HG02943 (cell line): ENCODE data around the gene TMPRSS11B.
"Not testable (repeated sequence)": the region's sequence is repeated elsewhere in the genome, so short reads cannot be mapped to it uniquely, and the experiment has no call there.

Source experiments
- ATAC-seq: cut with Tn5 transposase; IDR thresholded peaks from one replicate; pipeline ENCODE4 v1.9.1; 2021; ENCODE audit warnings: mild to moderate bottlenecking, low read depth, moderate library complexity; ENCODE audit not compliant: unreplicated experiment

TMPRSS11B gene, protein sequence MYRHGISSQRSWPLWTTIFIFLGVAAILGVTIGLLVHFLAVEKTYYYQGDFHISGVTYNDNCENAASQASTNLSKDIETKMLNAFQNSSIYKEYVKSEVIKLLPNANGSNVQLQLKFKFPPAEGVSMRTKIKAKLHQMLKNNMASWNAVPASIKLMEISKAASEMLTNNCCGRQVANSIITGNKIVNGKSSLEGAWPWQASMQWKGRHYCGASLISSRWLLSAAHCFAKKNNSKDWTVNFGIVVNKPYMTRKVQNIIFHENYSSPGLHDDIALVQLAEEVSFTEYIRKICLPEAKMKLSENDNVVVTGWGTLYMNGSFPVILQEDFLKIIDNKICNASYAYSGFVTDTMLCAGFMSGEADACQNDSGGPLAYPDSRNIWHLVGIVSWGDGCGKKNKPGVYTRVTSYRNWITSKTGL

DNA sequence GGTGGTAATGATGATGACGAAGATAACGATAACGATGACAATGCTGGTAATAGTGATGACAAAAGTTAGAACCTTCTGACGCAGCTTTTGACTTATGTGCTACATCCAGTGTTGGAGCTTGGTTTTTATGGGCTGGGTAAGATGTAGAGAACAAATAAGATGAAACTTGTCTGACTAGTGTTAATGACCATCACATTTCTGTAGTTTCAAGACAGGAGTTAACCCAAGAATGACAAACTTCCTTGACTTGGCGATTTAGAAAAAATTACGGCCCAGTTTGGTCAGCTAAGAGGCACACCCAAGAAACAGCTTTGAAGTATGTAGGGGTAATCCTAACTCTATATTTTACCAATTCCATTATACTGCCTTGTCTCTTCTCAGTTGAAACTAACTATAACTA is at the start of gene TMPRSS11B:
TMPRSS11B (minus strand) TSS at position 101 of the 400 bp plus-strand sequence. CDS start 136 bp downstream, outside the sequence.
- no peak for ATAC-seq

DNA sequence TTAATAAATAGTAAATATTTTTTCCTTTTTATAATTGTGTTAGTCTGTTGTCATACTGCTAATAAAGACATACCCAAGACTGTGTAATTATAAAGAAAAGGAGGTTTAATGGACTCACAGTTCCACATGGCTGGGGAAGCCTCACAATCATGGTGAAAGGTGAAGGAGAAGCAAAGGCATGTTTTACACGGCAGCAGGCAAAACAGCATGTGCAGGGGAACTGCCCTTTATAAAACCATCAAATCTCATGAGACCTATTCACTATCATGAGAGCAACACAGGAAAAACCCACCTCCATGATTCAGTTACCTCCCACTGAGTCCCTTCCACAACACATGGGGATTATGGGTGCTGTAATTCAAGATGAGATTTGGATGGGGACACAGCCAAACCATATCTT is 45.8 kb upstream of the TMPRSS11B start:
- no peak for ATAC-seq

DNA sequence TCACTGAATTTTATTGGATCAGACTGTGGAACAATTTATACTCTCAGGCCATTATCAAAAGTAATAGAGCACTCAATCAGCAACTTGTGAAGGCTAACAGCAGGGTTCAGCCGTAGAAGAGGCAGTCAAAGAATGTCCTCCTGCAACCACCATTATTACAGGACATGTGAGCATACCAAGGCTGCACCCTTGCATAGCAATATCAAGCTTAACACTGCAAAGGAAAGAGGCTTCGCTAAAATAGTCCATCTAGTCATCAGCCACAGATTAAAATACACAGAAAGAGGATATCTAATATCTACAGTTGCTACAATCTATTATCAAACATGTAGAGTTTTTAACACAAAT is 42.9 kb upstream of the TMPRSS11B start:
- no peak for ATAC-seq

DNA sequence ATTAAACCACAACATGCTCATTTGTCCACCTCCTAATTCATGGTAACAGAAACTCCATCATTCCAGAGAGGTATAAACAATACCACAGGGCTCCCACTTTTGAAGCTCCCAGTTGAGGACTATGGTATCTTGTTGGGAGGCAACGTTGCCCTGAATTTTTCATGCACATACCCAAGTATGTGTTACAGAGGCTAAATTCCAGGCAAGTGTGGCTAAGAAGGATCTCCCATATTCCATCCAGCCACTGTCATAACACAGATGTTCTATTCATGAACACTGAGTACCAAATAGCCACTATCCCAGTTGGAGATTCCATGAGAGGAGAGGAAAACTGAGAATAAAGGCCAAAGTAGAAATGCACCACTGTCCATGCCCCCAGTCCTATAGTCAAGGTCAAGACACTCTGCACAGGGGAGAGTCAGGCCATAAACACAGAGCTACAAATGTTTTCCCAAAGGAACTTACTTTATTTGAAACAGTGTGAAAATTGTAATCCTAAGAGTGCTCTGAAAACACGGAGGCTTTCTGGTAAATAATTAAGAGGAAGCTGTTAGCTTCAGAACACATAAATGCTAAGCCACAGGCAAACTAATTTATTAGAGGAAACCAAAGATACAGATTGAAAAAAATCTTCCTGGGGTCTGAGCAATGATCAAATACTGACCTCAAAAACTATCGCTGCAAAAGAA is 42.4 kb upstream of the TMPRSS11B start:
- no peak for ATAC-seq

DNA sequence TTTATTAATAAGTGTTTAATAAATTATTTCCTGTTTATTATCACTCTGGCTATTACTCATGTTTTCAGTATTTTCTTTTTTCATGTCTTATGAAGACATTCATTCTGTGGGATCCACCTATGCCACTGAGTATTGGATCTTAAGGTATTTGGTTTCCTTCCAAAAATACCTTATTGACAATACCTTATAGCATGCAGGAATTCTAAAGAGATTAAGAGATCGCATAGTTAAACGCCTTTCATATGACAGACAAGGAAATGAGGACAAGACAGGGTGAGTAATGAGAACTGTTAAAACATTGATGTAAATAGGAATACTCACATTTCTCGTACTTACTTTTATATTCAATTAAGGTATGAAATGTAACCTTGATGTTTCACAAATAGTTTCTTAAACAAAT is 38.2 kb upstream of the TMPRSS11B start:
- ATAC-seq = no peak

DNA sequence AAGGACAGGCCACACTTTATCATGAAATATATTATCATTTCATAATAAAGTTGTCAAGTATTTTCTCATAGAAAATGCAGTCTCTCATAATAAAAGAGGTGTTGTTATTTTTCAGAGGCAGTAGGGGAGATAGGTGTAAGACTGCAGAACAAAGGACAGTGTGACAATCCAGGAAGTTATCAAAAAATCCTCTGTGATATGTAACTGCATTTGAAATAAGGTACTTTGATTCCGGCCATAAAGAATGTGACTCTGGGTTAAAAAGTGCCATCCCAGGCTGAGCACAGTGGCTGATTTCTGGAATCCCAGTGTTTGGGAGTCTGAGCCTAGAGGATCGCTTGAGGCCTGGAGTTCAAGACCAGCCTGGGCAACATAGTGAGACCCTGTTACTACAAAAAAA is 37.6 kb upstream of the TMPRSS11B start:
- ATAC-seq = no peak

DNA sequence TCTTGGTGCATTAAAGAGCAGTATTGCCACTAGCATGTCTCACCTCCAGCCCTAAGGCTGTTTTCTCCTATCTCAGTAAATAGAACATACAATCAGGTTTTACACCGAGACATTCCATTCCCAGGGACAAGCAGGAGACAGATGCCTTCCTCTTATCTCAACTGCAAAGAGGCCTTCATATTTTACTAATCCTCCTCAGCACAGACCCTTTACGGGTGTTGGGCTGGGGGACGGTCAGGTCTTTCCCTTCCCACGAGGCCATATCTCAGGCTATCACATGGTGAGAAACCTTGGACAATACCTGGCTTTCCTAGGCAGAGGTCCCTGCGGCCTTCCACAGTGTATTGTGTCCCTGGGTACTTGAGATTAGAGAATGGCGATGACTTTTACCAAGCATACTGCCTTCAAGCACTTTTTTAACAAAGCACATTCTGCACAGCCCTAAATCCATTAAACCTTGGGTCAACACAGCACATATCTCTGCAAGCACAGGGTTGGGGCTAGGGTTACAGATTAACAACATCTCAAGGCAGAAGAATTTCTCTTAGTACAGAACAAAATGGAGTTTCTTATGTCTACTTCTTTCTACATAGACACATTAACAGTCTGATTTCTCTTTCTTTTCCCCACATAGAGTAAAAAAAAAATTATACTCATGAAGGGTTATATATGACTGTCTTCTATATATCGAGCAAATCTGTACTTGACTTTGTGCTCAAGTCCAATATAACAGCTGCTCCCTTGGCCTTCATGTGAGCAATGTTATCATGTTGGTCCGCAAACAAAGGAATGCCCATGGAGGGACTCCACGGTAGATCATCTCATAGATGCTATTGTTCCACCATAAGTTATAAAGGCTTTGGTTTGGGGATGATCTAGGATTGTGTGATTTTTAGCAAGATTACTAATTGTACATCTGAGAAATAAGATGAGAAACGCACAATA is 36.6 kb upstream of the TMPRSS11B start:
- ATAC-seq = not testable (repeated sequence)

DNA sequence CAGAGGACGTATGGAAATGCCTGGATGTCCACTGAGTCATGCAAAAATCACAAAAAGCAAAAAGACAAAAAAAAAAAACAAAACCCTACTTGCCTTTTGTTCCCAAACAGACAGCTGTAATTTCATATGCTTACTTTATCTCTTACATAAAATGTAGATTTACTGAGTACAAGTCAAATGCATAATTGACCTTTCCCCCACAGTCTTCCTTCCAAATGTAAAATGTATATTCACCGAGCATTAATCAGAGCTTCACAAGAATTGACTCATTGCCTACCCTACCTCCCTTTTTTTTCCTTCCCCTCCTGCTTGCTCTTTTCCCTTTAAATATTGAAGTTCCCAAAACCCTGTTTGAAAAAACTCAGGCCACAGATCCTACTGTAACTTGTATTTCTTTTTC is 32.5 kb upstream of the TMPRSS11B start:
- ATAC-seq = no peak

DNA sequence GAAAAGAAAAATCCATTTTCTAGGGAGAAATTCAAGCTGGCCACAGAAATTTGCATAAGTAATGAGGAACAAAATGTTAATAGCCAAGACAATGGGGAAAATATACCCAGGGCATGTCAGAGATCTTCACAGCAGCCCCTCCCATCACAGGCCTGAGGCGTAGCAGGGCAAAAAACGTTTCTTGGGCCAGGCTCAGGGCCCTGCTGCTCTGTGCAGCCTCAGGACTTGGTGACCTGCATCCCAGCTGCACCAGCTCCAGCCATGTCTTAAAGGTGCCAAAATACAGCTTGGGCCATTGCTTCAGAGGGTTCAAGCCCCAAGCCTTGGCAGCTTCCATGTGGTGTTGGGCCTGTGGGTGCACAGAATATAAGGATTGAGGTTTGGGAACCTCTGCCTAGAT is 32.1 kb upstream of the TMPRSS11B start:
- no peak for ATAC-seq

DNA sequence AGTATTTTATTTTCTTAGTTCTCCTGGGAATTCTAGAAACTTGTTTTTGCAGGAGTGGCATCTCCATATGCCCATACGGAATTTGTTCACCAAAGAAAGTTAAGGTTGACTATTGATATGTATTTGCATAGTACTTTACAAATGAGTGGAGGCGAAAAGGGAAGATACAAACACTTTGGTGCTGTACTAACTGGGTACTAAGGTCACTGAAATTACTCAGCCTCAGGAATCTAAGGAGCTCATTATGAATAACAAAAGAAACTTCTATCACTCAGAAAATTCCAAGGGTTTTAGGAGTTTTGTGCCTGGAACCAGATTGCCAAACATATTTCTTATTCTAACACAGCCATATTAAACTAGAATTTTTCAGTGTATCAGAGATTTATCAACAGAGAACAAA is 27.4 kb upstream of the TMPRSS11B start:
- ATAC-seq = no peak

DNA sequence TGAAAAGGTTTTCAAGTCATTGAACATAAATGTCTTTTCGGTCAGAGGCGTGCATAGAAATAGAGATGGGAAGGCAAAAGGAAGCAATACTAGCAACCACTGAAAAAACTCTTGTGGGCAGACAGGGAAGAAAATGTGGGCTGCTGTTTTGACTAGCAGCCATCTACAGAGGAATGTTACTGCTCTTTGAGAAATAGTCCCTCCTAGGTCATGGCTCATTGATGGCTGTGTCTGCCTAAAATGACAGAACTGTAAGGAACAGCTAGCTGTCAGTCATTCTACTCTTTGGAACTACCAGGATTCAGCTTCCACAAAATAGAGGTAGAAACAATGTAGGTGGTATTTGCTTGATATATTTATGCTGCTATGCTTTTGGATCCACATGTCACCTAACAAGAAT is 26.9 kb upstream of the TMPRSS11B start:
- ATAC-seq = no peak

DNA sequence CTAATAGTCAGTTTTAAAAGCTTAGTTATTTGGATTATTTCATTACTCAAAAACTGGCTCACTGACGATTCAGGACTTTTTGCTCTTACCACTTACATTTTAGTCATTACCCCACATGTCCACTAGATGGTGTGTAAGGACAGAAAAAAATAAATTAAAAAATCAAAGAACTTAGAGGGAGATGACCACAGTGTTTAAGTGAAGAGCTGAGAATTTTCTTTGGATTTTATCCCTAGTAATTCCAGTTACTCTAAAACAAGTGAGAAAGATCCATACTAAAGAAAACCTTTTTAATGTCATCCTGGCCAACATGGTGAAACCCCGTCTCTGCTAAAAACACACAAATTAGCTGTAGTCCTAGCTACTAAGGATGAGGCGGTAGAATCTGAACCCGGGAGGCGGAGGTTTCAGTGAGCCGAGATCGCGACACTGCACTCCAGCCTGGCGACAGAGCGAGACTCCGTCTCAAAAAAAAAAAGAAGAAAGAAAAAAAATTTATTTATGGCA is 26.4 kb upstream of the TMPRSS11B start:
- peak; percentile 62 for ATAC-seq

DNA sequence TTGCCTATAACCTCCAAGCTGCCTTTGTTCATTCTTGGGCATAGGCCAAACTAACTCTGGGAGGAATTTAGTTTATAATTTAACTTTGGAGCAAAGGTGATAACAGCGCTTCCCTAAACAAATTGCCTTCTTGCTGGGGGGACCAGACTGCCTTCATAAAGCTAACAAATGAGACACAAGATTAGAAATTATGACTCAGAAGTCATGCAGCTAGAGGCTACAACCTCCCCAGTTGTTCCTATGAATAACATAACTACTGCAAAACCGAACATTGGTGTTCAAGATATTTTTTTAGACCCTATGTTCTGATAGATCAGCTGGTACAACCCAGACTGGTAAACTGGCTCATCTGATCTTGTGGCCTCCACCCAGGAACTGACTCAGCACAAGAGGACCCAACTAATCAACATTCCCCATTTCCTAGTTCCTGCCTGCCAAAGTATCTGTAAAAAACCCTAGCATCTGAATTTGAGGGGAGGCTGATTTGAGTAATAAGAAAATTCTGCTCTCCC is 22.0 kb upstream of the TMPRSS11B start:
- ATAC-seq = no peak

DNA sequence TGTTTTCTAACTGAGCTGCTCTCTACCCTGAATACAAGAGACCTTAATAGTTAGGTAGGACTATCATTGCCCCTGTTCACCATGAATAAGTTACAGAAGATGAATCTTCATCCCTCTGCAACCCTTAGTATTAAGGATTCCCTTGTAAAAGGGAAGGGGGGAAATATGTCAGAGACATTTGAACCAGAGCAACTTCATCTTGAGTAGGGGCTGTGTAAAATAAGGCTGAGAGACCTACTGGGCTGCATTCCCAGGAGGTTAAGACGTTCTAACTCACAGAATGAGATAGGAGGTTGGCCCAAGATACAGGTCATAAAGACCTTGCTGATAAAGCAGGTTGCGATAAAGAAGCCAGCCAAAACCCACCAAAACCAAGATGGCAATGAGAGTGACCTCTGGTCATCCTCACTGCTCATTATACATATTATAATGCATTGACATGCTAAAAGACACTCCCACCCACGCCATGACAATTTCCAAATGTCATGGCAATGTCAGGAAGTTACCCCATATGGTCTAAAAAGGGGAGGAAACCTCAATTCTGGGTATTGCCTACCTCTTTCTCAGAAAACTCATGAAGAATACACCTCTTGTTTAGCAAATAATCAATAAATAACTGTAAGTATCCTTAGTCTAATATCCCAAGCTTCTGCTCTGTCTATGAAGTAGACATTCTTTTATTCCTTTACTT is 19.5 kb upstream of the TMPRSS11B start:
- no peak for ATAC-seq

DNA sequence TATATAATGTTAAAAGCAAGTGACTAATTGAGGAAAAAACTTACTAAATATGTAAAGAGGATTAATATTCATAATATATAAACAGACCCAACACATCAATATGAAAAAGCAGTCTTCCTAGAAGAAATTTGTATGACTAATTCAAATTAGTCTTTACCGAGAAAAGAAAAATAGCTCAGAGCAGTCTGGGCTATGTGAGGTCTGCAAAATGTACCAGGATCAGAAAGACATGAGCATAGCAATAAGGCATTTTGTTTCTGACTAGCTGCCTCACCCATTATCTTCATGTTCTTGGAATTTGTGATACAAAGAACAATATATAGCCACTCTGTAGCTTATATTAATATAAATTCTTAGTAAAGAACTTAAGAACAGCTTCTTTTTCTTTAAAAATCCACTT is 13.7 kb upstream of the TMPRSS11B start:
- ATAC-seq = no peak

DNA sequence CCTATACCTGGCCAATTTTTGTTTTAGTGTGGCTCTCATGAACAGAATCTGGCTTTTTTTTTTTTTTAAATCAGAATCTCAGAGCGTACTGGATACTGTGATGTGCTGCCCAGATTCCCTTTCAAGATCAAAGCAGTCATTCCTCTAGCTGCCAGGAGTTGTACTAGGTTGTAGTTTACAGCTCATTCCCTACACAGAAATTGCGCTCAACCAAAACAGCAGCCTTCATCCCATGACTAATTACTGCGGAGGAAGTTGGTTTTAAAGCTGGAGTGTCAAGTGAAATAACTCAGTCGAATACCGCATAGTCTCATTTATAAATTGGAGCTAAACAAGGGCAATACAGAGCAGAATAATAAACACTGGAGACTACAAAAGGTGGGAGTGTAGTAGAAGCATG is 12.2 kb upstream of the TMPRSS11B start:
- no peak for ATAC-seq

DNA sequence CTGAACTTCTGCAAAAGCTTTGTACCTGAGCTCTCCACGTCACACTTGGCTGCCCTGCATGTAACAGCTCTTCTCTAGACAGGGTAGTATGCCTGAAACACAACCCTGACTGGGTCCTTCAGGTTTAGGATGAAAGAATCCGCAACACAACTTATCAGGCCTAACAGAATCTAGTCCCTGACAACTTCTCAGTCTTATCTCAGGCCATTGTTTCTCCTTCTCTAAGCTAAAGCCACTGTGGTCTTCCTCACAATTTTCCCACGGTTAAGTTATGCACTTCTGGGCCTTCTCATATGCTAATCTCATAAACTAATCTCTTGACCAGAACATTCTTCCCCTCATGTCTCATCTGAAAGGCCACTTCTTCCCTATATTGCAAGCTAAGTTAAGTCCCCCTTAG is 10.8 kb upstream of the TMPRSS11B start:
- ATAC-seq = no peak

DNA sequence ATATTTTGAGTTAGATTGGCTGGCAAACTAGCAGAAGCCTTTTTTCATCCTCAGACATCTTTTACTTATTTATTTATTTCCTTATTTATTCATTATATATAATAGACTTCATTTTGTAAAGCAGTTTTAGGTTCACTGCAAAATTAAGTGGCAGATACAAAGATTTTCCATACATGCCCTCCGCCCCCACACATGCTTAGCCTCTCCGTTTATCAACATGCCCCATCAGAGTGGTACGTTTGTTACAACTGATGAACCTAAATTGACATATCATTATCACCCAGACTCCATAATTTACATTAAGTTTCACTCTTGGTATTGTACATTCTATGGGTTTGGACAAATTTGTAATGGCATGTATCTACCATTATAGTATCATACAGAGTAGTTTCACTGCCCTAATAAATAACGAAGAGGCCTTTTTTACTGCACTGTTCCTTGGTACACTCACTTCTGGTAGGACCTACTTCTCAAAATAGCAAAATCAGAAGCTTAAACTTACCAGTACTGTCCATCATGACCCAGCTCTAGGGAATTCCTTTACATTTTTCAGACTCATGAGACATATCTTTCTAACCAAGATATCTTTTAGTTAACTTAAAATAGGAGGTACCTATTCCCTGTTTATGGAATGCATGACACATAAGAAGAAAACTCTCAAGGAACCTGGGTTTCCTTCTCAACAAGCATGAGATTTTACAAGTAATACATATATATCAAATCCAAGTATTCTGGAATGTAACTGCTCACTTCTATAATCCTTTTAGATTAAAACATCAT is 4.8 kb upstream of the TMPRSS11B start:
- no peak for ATAC-seq

DNA sequence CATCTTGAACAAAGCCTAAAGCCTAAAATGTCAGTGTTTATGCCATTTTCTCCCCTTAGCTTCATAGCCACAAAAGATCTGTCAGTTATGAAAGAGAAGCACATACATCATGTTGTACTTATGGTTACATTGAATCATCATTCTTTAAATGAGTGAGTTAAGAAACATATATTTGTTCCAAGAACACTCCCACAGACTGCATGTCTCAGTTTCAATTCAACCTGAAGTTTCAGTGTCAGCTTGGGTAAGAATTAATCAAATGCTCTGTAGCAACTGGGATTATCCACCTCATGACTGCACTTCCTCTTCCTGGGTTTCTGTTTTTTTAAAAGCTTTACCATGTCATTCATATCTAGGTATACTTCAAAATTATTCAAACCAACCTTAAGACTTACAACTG is 3.9 kb upstream of the TMPRSS11B start:
- ATAC-seq = peak; percentile 61
